ENCODE results near the gene EXOG. TPM values are rescaled to one million over a fixed set of nuclear protein-coding genes. Genes with fewer than 3 reads are reported as not detected.

EXOG gene
- total RNA-seq, 2 experiments from 2014 or later: 16.8 to 21.7 TPM

- Mint-ChIP-seq H3K27me3 (no peaks in the 10 kb centered on the region), H3K4me3 (no peak overlapping the region), H3K27ac (no peak overlapping the region), H3K9me3 (peaks cover 29% of the 10 kb centered on the region), H3K4me1 (peaks cover 2% of the 10 kb centered on the region), H3K36me3 (peaks cover 24% of the 10 kb centered on the region)
- DNase-seq: no peak
These were observed 30.5 kb upstream of the EXOG start for GRCh38 chr3:38465588-38466154.

GRCh38 chr3:38468765-38469164, 27.4 kb upstream of the EXOG start:
- Mint-ChIP-seq H3K9me3 (peaks cover 31% of the 10 kb centered on the region), H3K4me1 (peaks cover 8% of the 10 kb centered on the region), H3K27me3 (no peaks in the 10 kb centered on the region), H3K27ac (no peak overlapping the region), H3K4me3 (no peak overlapping the region), H3K36me3 (peaks cover 24% of the 10 kb centered on the region)
- DNase-seq: no peak

- peaks cover 8% of the 10 kb centered on the region for H3K4me1 Mint-ChIP-seq
- DNase-seq: no peak
- H3K27ac Mint-ChIP-seq: no peak overlapping the region
- peaks cover 24% of the 10 kb centered on the region for H3K36me3 Mint-ChIP-seq
- H3K9me3 Mint-ChIP-seq: peaks cover 31% of the 10 kb centered on the region
- no peak overlapping the region for H3K4me3 Mint-ChIP-seq
- H3K27me3 Mint-ChIP-seq: no peaks in the 10 kb centered on the region
These were observed 26.3 kb upstream of the EXOG start for GRCh38 chr3:38469852-38470251.

- Mint-ChIP-seq H3K4me1 (peaks cover 10% of the 10 kb centered on the region), H3K4me3 (no peak overlapping the region), H3K27ac (no peak overlapping the region), H3K9me3 (peaks cover 24% of the 10 kb centered on the region), H3K27me3 (no peaks in the 10 kb centered on the region), H3K36me3 (peaks cover 18% of the 10 kb centered on the region)
- DNase-seq: no peak
These were observed 24.8 kb upstream of the EXOG start for GRCh38 chr3:38471260-38471857.

GRCh38 chr3:38472342-38472741, 23.8 kb upstream of the EXOG start:
- peaks cover 14% of the 10 kb centered on the region for H3K36me3 Mint-ChIP-seq
- H3K9me3 Mint-ChIP-seq: peaks cover 21% of the 10 kb centered on the region
- no peak overlapping the region for H3K4me3 Mint-ChIP-seq
- no peaks in the 10 kb centered on the region for H3K27me3 Mint-ChIP-seq
- DNase-seq: no peak
- H3K27ac Mint-ChIP-seq: no peak overlapping the region
- peaks cover 10% of the 10 kb centered on the region for H3K4me1 Mint-ChIP-seq

GRCh38 chr3:38473229-38473628, 22.9 kb upstream of the EXOG start:
- DNase-seq: no peak
- no peaks in the 10 kb centered on the region for H3K27me3 Mint-ChIP-seq
- H3K9me3 Mint-ChIP-seq: peaks cover 21% of the 10 kb centered on the region
- no peak overlapping the region for H3K4me3 Mint-ChIP-seq
- H3K36me3 Mint-ChIP-seq: peaks cover 14% of the 10 kb centered on the region
- H3K27ac Mint-ChIP-seq: no peak overlapping the region
- peaks cover 10% of the 10 kb centered on the region for H3K4me1 Mint-ChIP-seq

GRCh38 chr3:38474928-38475605, 21.1 kb upstream of the EXOG start:
- no peak overlapping the region for H3K4me3 Mint-ChIP-seq
- no peaks in the 10 kb centered on the region for H3K27me3 Mint-ChIP-seq
- no peak overlapping the region for H3K27ac Mint-ChIP-seq
- DNase-seq: no peak
- peaks cover 4% of the 10 kb centered on the region for H3K36me3 Mint-ChIP-seq
- peaks cover 7% of the 10 kb centered on the region for H3K9me3 Mint-ChIP-seq
- peaks cover 10% of the 10 kb centered on the region for H3K4me1 Mint-ChIP-seq

- no peak for DNase-seq
- H3K4me3 Mint-ChIP-seq: no peak overlapping the region
- H3K4me1 Mint-ChIP-seq: peaks cover 10% of the 10 kb centered on the region
- no peak overlapping the region for H3K27ac Mint-ChIP-seq
- H3K27me3 Mint-ChIP-seq: no peaks in the 10 kb centered on the region
- peaks cover 1% of the 10 kb centered on the region for H3K36me3 Mint-ChIP-seq
- H3K9me3 Mint-ChIP-seq: peaks cover 1% of the 10 kb centered on the region
These were observed 20.4 kb upstream of the EXOG start for GRCh38 chr3:38475716-38476115.

GRCh38 chr3:38476157-38476756, 19.9 kb upstream of the EXOG start:
- Mint-ChIP-seq H3K4me1 (peaks cover 10% of the 10 kb centered on the region), H3K27ac (no peak overlapping the region), H3K36me3 (peaks cover 1% of the 10 kb centered on the region), H3K27me3 (no peaks in the 10 kb centered on the region), H3K9me3 (no peaks in the 10 kb centered on the region), H3K4me3 (no peak overlapping the region)
- DNase-seq: no peak

- DNase-seq: no peak
- no peaks in the 10 kb centered on the region for H3K27me3 Mint-ChIP-seq
- H3K27ac Mint-ChIP-seq: no peak overlapping the region
- H3K36me3 Mint-ChIP-seq: peaks cover 1% of the 10 kb centered on the region
- peaks cover 10% of the 10 kb centered on the region for H3K4me1 Mint-ChIP-seq
- H3K9me3 Mint-ChIP-seq: no peaks in the 10 kb centered on the region
- no peak overlapping the region for H3K4me3 Mint-ChIP-seq
These were observed 18.9 kb upstream of the EXOG start for GRCh38 chr3:38477057-38477820.

- no peaks in the 10 kb centered on the region for H3K27me3 Mint-ChIP-seq
- no peak overlapping the region for H3K4me3 Mint-ChIP-seq
- H3K36me3 Mint-ChIP-seq: peaks cover 1% of the 10 kb centered on the region
- H3K4me1 Mint-ChIP-seq: peaks cover 7% of the 10 kb centered on the region
- no peaks in the 10 kb centered on the region for H3K9me3 Mint-ChIP-seq
- no peak for DNase-seq
- no peak overlapping the region for H3K27ac Mint-ChIP-seq
These were observed 18.2 kb upstream of the EXOG start for GRCh38 chr3:38477839-38478450.

GRCh38 chr3:38478901-38479300, 17.2 kb upstream of the EXOG start:
- no peaks in the 10 kb centered on the region for H3K9me3 Mint-ChIP-seq
- no peak overlapping the region for H3K4me3 Mint-ChIP-seq
- H3K27ac Mint-ChIP-seq: no peak overlapping the region
- no peaks in the 10 kb centered on the region for H3K27me3 Mint-ChIP-seq
- H3K36me3 Mint-ChIP-seq: peaks cover 1% of the 10 kb centered on the region
- H3K4me1 Mint-ChIP-seq: peaks cover 2% of the 10 kb centered on the region
- DNase-seq: no peak

- Mint-ChIP-seq H3K36me3 (peaks cover 1% of the 10 kb centered on the region), H3K4me3 (no peak overlapping the region), H3K9me3 (no peaks in the 10 kb centered on the region), H3K4me1 (peaks cover 2% of the 10 kb centered on the region), H3K27me3 (no peaks in the 10 kb centered on the region), H3K27ac (no peak overlapping the region)
- peak; percentile 34 for DNase-seq
These were observed 16.6 kb upstream of the EXOG start for GRCh38 chr3:38479431-38480092.

- Mint-ChIP-seq H3K4me1 (peaks cover 2% of the 10 kb centered on the region), H3K36me3 (peaks cover 1% of the 10 kb centered on the region), H3K9me3 (no peaks in the 10 kb centered on the region), H3K27ac (no peak overlapping the region), H3K27me3 (no peaks in the 10 kb centered on the region), H3K4me3 (no peak overlapping the region)
- DNase-seq: no peak
These were observed 16.1 kb upstream of the EXOG start for GRCh38 chr3:38480093-38480445.
